ENCODE measurements around the gene INTS14.
"Not testable (repeated sequence)": the region's sequence is repeated elsewhere in the genome, so short reads cannot be mapped to it uniquely, and the experiment has no call there.

INTS14 gene

GRCh38 chr15:65577129-65577996 lies 33.6 kb downstream of the INTS14 start:
- DNase-seq, result peak; percentile 29 to 64

DNA sequence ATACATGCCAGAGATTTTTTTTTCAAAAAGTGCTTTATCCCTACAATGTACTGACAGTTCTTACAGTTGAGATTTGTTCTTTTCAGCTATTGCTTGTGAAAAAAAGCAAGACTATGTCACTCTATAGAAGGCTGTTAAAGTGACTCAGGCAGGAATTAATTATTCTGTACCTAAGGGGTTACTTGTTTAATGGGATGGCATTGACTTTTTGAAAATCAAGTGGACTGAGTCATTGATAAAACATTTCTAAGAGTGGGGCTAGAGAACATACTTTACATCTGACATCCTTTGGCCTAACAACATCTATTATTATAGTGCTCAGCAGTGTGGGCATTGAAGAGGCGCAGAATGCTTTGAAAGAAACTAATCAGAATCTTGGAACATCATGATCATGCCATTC lies 34.3 kb downstream of the INTS14 start:
- DNase-seq, result no peak

- DNase-seq, result no peak
Observed at GRCh38 chr15:65571971-65572370, 39.0 kb downstream of the INTS14 start.

- no peak for DNase-seq
Observed at GRCh38 chr15:65569728-65570127, 41.2 kb downstream of the INTS14 start.

GRCh38 chr15:65561934-65562333 lies 49.0 kb downstream of the INTS14 start:
- no peak for DNase-seq

DNA sequence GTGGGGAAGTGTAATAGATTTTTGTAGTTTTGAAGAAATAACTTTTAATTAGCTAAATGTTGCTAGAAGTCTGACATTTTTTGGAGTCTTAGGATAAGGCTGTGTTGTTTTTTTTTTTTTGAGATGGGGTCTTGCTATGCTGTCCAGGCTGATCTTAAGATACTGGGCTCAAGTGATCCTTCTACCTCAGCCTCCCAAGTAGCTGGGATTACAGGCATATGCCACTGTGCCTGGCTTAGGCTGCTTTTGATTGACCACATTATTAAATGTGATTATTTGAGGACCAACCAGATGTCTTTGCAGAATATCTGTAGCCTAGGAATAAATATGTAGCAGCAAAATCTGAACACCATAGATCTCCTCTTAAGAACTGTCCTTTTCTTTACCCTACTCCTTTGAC lies 51.0 kb downstream of the INTS14 start:
- DNase-seq, result no peak

GRCh38 chr15:65558997-65559760 lies 51.8 kb downstream of the INTS14 start:
- no peak for DNase-seq

GRCh38 chr15:65558336-65558735 lies 52.6 kb downstream of the INTS14 start:
- DNase-seq, result no peak

GRCh38 chr15:65556622-65557021 lies 54.3 kb downstream of the INTS14 start:
- DNase-seq, result no peak

DNA sequence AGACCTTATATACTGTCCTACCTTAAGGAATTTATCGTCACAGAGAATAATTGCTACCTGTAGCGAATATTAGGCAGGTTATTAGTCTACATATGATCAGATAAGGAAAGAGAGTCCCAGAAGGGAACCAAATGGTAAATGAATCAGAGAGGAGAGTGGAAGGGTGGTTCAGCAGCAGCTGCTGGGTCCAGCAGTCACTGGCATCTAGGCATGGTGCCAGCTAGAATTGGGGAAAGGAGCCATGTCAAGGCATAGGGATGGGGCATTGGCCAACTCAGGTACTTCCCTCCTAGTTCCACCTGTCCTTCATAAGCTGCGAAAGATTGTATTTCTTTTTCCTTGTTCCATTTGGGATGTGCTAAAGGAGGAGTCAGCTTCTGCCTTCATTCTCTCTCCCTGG lies 57.2 kb downstream of the INTS14 start:
- no peak for DNase-seq

GRCh38 chr15:65552851-65553250 lies 58.1 kb downstream of the INTS14 start:
- not testable (repeated sequence) for DNase-seq

GRCh38 chr15:65551183-65551582 lies 59.7 kb downstream of the INTS14 start:
- no peak for DNase-seq

DNA sequence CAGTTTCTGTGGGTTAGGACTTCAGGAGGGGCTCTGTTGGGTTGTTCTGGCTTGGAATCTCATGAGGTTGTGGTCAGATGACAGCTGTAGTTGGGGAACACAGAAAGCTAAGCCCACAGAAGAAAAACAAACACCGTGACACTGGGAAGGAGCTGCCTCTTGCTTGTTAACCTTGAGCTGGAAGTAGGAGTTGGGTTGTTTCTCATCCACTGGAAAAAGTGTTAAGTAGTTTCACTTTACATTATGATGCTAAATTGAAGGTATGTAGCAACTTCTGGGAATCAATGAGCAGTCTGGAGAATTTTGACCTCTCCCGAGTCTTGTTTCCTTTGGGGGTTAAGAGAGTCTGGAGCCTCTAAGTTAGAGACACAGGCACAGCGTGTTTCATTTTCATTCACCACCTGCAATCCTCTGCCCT lies 60.2 kb downstream of the INTS14 start:
- no peak for DNase-seq

- DNase-seq, result not testable (repeated sequence)
Observed at GRCh38 chr15:65549288-65549687, 61.6 kb downstream of the INTS14 start.

GRCh38 chr15:65547841-65548240 lies 63.1 kb downstream of the INTS14 start:
- no peak for DNase-seq

- no peak for DNase-seq
Observed at GRCh38 chr15:65541231-65541820, 69.6 kb downstream of the INTS14 start.

DNA sequence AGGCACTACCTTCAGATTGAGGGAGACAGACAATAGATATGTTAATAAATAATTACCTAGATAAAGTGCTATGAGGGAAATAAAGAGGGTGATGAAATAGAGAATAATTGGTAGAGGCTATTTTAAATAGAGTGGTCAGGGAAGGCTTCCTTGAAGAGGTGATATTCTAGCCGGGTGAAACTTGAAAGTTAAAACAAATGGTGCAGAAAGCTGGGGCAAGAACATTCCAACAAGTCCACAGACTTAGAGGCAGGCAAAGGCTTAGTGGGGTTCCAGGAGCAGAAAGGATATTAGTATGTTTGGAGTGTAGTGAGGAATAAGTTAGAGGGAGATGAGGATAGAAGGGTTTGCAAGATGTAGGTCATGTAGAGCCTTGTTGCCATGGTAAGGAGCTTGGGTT lies 70.6 kb downstream of the INTS14 start:
- no peak for DNase-seq

- DNase-seq, result no peak
Observed at GRCh38 chr15:65535192-65535591, 75.7 kb downstream of the INTS14 start.

DNA sequence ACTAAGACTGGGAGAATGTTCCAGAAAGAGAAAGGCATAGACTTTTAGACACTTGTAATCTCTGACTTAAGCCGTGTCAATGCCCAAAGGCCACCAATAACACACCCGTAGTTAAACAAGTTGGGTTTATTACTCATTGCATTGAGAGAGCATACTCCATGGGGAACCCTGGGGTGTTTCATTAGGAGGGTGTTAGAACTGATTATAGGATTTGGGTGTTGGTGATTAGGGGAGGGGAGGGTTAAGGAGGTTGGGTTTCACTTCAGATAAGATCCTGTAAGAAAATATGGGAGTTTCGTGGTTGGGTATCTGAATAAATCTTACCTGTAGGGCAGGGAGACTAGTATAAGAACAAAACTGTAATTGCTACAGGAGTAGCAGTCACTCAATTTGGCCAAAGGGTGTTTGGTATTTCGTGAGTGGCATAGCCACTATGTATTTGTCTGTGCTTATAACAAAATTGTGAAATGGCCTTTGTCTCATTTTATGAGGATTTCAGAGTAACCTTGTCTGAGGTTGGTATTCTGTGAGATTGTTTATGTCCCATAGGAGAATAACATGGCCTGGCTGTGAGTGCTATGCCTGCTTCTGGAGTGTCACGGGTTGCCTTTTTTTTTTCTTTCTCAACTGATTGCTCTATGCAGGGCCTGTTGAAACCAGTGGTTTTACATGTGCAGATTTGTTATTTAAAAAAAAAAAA lies 77.7 kb downstream of the INTS14 start:
- no peak for DNase-seq

- DNase-seq, result no peak
Observed at GRCh38 chr15:65532738-65533051, 78.2 kb downstream of the INTS14 start.

DNA sequence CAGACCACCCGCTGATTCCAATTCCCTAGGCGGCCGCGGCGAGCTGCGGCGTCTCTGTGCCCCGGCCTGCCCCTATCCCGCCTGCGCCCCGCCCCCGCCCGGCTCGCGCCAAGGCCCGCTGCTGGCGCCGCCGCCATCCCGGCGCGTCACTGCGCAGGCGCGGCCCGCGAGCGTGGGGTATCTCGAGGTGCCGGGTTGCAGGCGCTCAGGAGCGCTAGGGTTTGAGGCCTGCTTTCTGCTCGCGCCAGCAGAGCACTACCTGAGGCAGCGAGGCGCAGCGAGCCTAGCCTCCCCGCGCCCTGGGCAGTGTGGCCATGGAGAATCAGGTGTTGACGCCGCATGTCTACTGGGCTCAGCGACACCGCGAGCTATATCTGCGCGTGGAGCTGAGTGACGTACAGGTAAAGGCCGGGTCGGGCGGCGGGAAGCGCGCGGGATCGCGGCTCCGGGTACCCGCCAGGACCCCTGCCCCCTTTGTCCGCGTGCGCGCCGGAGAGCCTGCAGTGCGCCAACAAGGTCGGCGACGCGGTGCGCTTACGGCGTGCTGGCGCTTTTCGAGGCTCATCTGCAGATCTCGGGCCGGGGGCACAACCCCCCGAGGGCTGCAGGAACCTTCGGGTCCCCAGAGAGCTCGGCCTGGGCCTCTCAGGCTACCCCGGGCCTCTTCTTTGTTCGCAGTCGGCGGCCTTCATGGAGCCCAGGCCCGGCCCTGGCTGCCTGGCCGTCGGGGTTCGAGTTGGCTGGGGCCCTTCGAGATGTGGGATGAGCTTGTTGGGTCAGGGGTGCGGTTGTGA lies 80.4 kb downstream of the INTS14 start, which contains the start of gene HACD3:
Gene HACD3, plus strand, starts transcription at position 146 of the 794 bp plus-strand sequence. Its CDS starts 169 bp downstream, at position 315.
- peak; percentile 62 to 75 for DNase-seq

DNA sequence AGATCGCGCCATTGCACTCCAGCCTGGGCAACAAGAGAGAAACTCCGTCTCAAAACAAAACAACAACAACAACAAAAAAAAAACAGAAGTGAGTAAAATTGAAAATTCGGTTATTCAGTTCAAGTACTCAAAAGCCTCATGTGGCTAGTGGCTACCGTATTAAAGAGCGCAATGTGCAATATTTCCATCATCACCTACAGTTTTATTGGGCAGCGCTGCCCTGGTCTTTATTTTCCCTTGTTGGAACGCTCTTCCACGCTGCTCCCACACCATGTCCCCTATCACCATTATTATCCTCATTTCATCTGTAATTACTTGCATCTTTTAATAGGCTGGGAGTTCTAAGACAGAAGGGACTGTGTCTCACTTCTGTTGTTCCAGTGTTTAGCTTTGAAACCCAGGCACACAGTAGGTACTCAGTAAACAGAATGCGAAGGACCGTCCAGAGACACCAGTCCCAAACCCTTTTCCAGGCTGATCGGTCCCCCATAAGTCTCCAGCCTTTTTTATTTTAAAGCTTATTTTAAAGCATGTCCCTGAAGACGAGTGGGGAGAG lies 81.1 kb downstream of the INTS14 start:
- DNase-seq, result no peak
